Measurements from ENCODE around the gene TRIM37. TPM values are rescaled to one million over a fixed set of nuclear protein-coding genes. Genes with fewer than 3 reads are reported as not detected.
"Not testable (repeated sequence)": the region's sequence is repeated elsewhere in the genome, so short reads cannot be mapped to it uniquely, and the experiment has no call there.

TRIM37 gene
- total and polyA plus RNA-seq, 4 donors, result 9.1 to 39.0 (median 16.8) TPM

GRCh38 chr17:58960068-58960467 is 146.6 kb downstream of the TRIM37 start:
- Histone ChIP-seq H3K4me1 (ENCODE audit: control insufficient read depth in 5 of 5, insufficient read depth in 5 of 5, low read length in 5 of 5) (no peaks in the 10 kb centered on the region), H3K9me3 (ENCODE audit: control insufficient read depth in 4 of 4, insufficient read depth in 3 of 4, low read length in 3 of 4) (no peaks in the 10 kb centered on the region), H3K9ac (ENCODE audit: insufficient read depth in 1 of 2, low read length in 2 of 2) (no peak overlapping the region), H3K27ac (ENCODE audit: low read depth in 1 of 2, low read length in 1 of 2) (no peak overlapping the region), H3K27me3 (ENCODE audit: control insufficient read depth in 3 of 3, insufficient read depth in 3 of 3, low read length in 2 of 3) (no peaks in the 10 kb centered on the region), H3K36me3 (ENCODE audit: control insufficient read depth in 4 of 4, insufficient read depth in 4 of 4, low read length in 4 of 4) (no peaks in the 10 kb centered on the region), H3K4me3 (no peak overlapping the region)
- no peak for TF ChIP-seq CTCF (IDR thresholded peaks at IDR 0.05; ENCODE audit: control extremely low read depth, extremely low read depth)
- DNase-seq, result peak in 2 of 3 donors; percentile 43 to 64
- ATAC-seq (ENCODE audit: insufficient read depth, low FRiP score), result no peak

GRCh38 chr17:58957725-58958073 is 149.0 kb downstream of the TRIM37 start:
- H3K4me1 ChIP-seq (ENCODE audit: control insufficient read depth in 5 of 5, insufficient read depth in 5 of 5, low read length in 5 of 5); H3K36me3 ChIP-seq (ENCODE audit: control insufficient read depth in 4 of 4, insufficient read depth in 4 of 4, low read length in 4 of 4); H3K9ac ChIP-seq (ENCODE audit: insufficient read depth in 1 of 2, low read length in 2 of 2); H3K9me3 ChIP-seq (ENCODE audit: control insufficient read depth in 4 of 4, insufficient read depth in 3 of 4, low read length in 3 of 4); ATAC-seq (ENCODE audit: insufficient read depth, low FRiP score); H3K27me3 ChIP-seq (ENCODE audit: control insufficient read depth in 3 of 3, insufficient read depth in 3 of 3, low read length in 2 of 3); DNase-seq; H3K27ac ChIP-seq (ENCODE audit: low read depth in 1 of 2, low read length in 1 of 2); H3K4me3 ChIP-seq: not testable (repeated sequence)
- whole genome bisulfite sequencing, 2 donors, result 91 to 93% methylated on average over 1 of the region's 1 CpG

- no peak for ATAC-seq (ENCODE audit: insufficient read depth, low FRiP score)
- Histone ChIP-seq H3K9me3 (ENCODE audit: control insufficient read depth in 4 of 4, insufficient read depth in 3 of 4, low read length in 3 of 4) (peaks cover 0 to 2% (median 0%) of the 10 kb centered on the region in 4 donors), H3K4me3 (no peak overlapping the region), H3K4me1 (ENCODE audit: control insufficient read depth in 5 of 5, insufficient read depth in 5 of 5, low read length in 5 of 5) (no peaks in the 10 kb centered on the region), H3K27ac (ENCODE audit: low read depth in 1 of 2, low read length in 1 of 2) (no peak overlapping the region), H3K36me3 (ENCODE audit: control insufficient read depth in 4 of 4, insufficient read depth in 4 of 4, low read length in 4 of 4) (no peaks in the 10 kb centered on the region), H3K27me3 (ENCODE audit: control insufficient read depth in 3 of 3, insufficient read depth in 3 of 3, low read length in 2 of 3) (no peaks in the 10 kb centered on the region), H3K9ac (ENCODE audit: insufficient read depth in 1 of 2, low read length in 2 of 2) (no peak overlapping the region)
- no peak for DNase-seq
- TF ChIP-seq CTCF (IDR thresholded peaks at IDR 0.05; ENCODE audit: control extremely low read depth, extremely low read depth), result no peak
- 82 to 90% methylated on average over 2 of the region's 2 CpGs for WGBS, 2 donors
These were observed 149.5 kb downstream of the TRIM37 start for GRCh38 chr17:58956997-58957724.

- not testable (repeated sequence) for H3K27me3 ChIP-seq (ENCODE audit: control insufficient read depth in 3 of 3, insufficient read depth in 3 of 3, low read length in 2 of 3); H3K36me3 ChIP-seq (ENCODE audit: control insufficient read depth in 4 of 4, insufficient read depth in 4 of 4, low read length in 4 of 4); H3K4me3 ChIP-seq; DNase-seq; H3K4me1 ChIP-seq (ENCODE audit: control insufficient read depth in 5 of 5, insufficient read depth in 5 of 5, low read length in 5 of 5); H3K9ac ChIP-seq (ENCODE audit: insufficient read depth in 1 of 2, low read length in 2 of 2); H3K27ac ChIP-seq (ENCODE audit: low read depth in 1 of 2, low read length in 1 of 2); ATAC-seq (ENCODE audit: insufficient read depth, low FRiP score)
- peaks cover 0 to 10% (median 8%) of the 10 kb centered on the region in 4 donors for H3K9me3 ChIP-seq (ENCODE audit: control insufficient read depth in 4 of 4, insufficient read depth in 3 of 4, low read length in 3 of 4)
- 75 to 86% methylated on average over 2 of the region's 2 CpGs for WGBS, 2 donors
These were observed 152.3 kb downstream of the TRIM37 start for GRCh38 chr17:58954358-58954757.

Data from lung (tissue), 12 donors.